Measurements from ENCODE around the gene ZNF672. TPM values are rescaled to one million over a fixed set of nuclear protein-coding genes. Genes with fewer than 3 reads are reported as not detected.
A peak's percentile ranks its signal among the peaks of the same experiment; 100 is the strongest.

Gene ZNF672
- polyA plus RNA-seq, 1 experiment: 17.1 TPM

DNA sequence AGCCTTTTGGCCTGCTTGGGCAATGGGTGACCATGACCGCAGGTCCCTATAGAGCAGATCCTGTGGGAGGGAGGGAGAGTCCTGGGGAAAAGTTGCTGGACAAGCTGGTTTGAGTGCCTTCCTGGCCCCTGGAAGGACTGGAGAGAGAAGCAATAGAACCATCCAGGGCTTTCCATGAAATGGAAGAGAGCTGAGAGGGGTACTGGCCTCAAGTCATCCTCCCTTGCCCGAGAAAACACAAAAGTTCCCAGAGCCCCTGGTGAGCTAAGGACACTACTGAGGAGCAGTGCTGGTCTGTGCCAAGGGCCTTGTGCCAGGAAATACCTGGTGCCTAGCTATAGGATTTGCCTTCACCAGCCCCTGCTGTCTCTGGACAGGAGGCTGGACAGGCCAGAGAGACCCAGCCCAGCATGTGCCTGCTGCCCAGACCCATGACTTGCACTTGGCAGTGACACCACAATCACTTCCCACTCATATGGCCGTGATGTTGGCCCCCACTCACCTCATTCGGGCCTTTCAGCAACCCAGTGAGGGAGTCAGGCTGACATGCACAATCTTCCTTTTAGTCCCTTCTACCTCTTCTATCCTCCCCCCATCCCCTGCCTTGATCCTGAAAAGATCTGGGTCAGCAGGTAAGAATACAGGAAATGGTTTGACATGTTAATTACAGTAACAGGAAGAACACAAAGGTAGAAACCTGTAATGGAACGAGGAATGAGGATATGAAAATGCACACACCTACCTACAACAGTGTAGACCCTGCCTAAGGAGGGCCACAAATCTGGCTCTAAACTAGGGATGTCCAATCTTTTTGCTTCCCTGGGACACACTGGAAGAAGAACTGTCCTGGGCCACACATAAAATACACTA is 19.3 kb upstream of the ZNF672 start:
- TF ChIP-seq CTCF (IDR thresholded peaks at IDR 0.05; ENCODE audit: insufficient read depth, low read depth, low read length): no peak
- H3K4me3 ChIP-seq (ENCODE audit: low read depth, low read length): no peak overlapping the region
- ChIA-PET POLR2A (no interaction called here), CTCF (no interaction called here)
- DNase-seq (ENCODE audit: low read depth): no peak
- no peaks in the 10 kb centered on the region for H3K27me3 ChIP-seq (ENCODE audit: control insufficient read depth, insufficient read depth, low read length)
- H3K36me3 ChIP-seq (ENCODE audit: control insufficient read depth, insufficient read depth, low read length): peaks cover 28% of the 10 kb centered on the region

DNA sequence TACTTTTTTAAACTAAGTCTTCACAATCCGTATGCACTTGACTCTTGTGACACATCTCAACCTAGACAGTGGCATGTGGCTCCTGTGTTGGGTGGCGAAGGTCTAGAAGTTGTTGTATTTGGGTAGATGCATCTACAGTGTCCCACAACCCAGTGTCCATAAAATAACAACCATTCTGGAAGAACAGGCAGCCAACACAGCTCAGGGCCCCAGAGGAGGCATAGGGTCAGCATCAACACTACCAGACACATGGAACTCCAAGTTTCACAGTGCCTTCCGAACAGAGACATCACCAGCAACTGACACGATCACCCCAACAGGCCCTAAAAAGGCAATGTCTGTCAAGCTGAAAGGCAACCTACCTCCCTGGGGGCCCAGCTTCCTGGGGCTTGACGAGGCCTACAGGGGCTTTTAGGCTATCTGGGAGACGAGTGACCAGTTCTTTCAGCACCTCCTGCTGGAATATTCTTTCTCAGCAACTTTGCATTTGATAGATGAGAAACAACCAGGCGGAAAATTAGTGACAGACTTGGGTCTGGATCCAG is 17.9 kb upstream of the ZNF672 start:
- Histone ChIP-seq H3K4me3 (ENCODE audit: low read depth, low read length) (no peak overlapping the region), H3K36me3 (ENCODE audit: control insufficient read depth, insufficient read depth, low read length) (peaks cover 16% of the 10 kb centered on the region), H3K27me3 (ENCODE audit: control insufficient read depth, insufficient read depth, low read length) (no peaks in the 10 kb centered on the region)
- ChIA-PET CTCF (no interaction called here), POLR2A (no interaction called here)
- TF ChIP-seq CTCF (IDR thresholded peaks at IDR 0.05; ENCODE audit: insufficient read depth, low read depth, low read length): no peak
- no peak for DNase-seq (ENCODE audit: low read depth)

DNA sequence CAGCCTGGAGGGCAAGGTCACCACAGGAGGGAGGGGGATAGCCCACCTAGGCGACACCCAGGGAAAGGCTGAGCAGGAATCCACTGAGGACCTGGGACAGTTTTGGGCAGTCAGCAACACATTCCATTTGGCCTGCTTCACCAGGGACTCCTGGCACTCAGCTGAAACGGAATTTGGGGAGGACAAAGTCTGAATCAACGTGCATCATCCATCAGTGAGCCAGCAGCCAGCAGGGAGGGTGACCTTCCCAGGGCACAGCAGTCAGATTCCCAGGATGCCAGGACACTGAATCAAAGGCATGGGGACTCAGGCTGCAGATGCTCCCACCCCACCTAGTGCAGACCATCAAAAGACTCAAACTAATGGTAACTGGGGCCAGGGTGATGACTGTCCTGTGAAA is 16.9 kb upstream of the ZNF672 start:
- TF ChIP-seq CTCF (IDR thresholded peaks at IDR 0.05; ENCODE audit: insufficient read depth, low read depth, low read length): no peak
- peak; percentile 81 for DNase-seq (ENCODE audit: low read depth)
- H3K27me3 ChIP-seq (ENCODE audit: control insufficient read depth, insufficient read depth, low read length): no peaks in the 10 kb centered on the region
- peaks cover 14% of the 10 kb centered on the region for H3K36me3 ChIP-seq (ENCODE audit: control insufficient read depth, insufficient read depth, low read length)
- no peak overlapping the region for H3K4me3 ChIP-seq (ENCODE audit: low read depth, low read length)
- POLR2A ChIA-PET: interaction anchor here (1.4 kb wide), 1 partner anchor 17 kb away, joined by 3 read pairs; the partner anchor contains the start of gene ZNF672
- CTCF ChIA-PET: interaction anchor here (1.0 kb wide), 1 partner anchor 9 kb away, joined by 3 read pairs; no protein-coding TSS in a partner anchor

- peaks cover 8% of the 10 kb centered on the region for H3K36me3 ChIP-seq (ENCODE audit: control insufficient read depth, insufficient read depth, low read length)
- POLR2A ChIA-PET: interaction anchor here (1.4 kb wide), 1 partner anchor 16 kb away, joined by 3 read pairs; the partner anchor contains the start of gene ZNF672
- TF ChIP-seq CTCF (IDR thresholded peaks at IDR 0.05; ENCODE audit: insufficient read depth, low read depth, low read length): no peak
- no peak overlapping the region for H3K4me3 ChIP-seq (ENCODE audit: low read depth, low read length)
- H3K27me3 ChIP-seq (ENCODE audit: control insufficient read depth, insufficient read depth, low read length): no peaks in the 10 kb centered on the region
- CTCF ChIA-PET: interaction anchor here (1.0 kb wide), 1 partner anchor 9 kb away, joined by 3 read pairs; no protein-coding TSS in a partner anchor
- no peak for DNase-seq (ENCODE audit: low read depth)
These were observed 16.4 kb upstream of the ZNF672 start for GRCh38 chr1:248821641-248822040.

Measured in BJ (cell line).